ENCODE results near the gene ZBTB38.

The ZBTB38 gene

DNA sequence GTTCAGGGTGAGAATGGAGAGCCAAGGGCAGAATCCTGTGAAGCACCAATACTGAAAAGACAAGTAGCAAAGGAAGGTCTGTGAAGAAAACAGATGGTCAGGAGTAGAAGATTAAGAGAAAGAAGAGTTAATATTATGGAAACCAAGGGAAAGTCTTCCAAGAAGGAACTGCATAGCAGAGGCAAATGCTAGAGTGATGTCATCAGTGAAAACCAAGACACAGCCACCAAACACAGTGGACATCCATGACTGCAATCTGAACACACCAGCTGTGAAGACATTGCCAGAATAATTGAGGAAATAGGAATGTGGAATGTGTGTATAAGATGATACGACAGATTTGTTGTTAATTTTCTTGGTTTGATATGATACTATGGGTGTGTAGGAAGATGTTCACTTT lies 26.8 kb upstream of the ZBTB38 start:
- FAIRE-seq, result no peak

DNA sequence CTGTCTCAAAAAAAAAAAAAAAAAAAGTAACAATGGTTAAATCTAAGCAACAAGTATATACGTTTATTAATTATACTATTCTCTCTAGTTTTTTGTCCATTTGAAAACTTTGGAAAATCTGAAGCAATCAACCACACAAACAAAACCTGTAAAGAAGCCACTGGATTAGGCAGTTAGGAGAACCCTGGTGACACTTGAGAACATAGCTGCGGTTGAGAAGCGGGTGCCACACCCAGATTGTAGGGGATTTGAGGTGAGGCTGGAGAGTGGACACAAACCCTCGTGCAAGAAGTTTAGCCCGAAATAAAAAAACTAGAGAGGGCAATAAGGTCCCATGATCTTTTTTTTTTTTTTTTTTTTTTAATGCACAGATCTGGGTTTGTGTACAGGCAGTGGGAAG lies 25.9 kb upstream of the ZBTB38 start:
- no peak for FAIRE-seq

DNA sequence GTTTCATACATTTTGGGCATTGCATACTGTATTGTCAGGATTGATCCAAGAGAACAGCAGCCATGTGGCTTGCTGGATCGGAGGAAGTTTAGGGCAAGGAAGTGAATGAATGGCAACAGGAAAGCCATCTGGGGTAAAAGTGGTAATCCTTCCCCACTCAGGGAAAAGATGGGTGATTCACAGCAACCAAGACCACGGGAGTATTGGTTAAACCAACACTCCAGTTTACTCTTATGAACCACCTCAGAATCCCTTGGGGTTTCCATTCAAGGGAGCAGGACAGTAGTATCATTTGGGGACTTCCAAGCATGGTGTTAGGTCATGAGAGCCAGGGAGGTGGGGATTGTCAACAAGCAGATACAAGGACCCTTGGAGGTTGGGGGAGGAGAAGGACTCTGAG lies 25.2 kb upstream of the ZBTB38 start:
- no peak for FAIRE-seq

DNA sequence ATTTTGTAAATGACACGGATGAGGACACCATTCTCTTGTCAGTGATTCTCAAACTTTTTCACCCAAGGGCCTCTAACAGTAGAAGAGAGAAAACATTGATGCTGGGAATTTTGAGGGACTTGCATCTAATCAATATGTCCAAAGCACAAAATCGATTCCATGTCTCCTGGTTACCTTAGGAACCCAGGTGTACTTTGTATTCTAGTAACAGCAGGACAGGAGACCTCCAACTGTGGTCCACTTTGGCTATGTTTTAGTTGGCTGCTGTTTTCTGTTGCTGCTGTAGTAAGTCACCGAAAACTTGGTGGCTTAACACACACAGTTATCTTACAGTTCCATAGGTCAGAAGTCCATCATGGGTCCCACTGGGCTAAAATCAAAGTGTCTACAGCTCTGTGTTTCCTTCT lies 24.4 kb upstream of the ZBTB38 start:
- no peak for FAIRE-seq

DNA sequence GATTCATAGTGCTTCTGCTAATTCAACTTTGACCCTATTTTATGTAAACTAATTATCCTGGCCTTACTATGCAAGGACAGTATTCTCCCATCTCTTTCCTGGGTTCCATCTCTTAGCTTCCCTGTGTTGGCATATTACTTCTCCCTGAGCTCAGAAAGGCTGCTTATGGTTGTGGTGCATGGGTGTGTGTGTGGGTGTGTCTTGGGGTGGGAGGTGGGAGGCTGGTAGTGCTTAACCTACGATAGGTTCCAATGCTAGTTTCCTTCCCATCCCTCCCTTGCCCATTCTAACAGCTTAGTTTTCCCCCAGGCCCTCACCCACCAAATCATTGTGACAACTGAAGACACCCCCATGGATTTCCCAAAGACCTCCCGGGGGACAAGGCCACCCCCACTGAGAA lies 22.8 kb upstream of the ZBTB38 start:
- no peak for FAIRE-seq

DNA sequence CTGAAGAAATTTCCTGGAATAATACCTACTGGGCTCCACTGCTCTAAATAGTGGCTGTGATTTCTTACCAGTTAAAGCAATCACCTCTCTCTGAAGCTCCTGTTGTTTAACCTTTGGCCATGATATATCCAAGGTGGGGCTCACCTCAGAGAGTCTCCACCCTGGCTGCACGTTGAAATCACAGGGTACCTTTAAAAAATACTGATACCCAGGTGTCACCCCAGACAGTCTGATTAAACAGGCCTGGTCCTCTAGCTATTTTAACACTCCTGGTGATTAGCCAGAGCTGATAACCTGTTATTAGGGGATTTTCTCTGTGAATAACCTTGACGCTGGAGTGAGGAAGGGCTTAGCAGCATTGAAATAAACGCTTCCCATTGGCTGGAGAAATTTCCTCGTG lies 22.3 kb upstream of the ZBTB38 start:
- no peak for FAIRE-seq

DNA sequence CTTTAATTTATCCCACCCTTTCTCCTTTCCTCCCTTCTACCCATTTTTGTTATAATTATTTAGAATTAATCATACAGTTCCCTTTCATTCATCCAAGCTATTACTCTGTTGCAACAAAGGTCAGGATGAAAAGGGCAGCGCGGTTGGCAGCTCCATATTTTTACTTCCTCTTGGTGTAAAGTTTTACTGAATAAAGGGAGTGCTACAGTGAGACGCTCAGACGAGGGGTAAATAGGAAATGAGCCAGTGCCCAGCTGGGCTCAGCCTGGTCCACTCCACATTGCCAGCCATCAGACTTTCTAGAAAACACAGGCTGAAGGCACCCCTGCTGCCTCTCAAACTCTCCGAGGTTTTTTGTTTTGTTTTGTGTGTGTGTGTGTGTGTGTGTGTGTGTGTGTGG lies 21.9 kb upstream of the ZBTB38 start:
- no peak for FAIRE-seq

DNA sequence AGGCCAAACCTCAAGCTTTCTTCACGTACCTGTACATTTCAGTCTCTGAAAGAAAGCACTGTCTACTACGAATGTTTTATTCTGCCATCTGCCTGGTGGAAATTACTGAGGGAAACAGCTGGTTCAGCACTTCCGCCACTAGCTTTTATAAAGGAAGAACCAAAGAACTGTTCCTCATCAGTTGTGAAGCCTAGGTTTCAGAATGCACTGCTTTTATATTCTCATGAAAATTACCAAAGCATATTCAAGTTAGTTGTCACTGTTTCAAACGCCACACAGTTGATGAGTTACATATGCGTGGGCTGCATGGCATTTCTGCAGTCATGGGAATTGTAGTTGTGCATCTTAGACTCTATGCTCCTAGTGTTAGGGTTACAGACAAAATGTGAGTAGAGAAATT lies 21.5 kb upstream of the ZBTB38 start:
- no peak for FAIRE-seq

DNA sequence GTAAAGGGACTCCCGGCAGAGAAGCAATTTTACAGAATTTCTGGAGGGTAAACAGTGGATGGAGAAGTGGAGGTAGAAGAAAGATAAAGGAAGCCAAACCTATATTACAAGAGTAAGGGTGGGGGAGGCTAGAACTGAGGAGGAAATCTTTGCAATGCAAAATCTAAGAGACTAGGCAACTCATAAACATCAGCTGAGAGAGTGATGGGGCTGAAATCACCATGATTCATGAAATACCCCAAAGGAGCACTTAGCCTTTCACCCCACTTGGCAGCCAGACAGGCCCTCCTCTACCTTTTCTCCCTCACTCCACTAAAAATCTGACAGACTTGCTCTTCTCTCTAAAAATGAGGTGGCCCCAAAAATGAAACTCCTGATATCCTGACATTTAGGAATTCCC lies 19.5 kb upstream of the ZBTB38 start:
- no peak for FAIRE-seq

DNA sequence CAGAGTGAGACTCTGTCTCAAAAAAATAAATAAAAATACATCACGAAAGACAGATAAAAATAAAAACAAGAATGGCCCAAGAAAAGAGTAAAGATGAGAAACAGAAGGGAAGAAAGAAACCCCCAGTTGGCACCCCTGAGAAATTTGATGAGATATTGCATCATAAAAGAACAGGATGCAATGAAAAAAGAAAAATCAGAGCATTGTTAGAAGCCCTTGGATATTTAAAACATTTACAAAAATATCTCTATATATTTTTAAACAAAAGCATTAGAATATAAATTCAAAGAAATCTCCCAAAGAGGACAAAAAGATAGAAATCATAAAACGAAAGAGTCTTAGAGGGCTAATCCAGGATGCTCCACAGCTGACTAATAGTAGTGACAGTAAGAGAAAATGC lies 18.6 kb upstream of the ZBTB38 start:
- no peak for FAIRE-seq

DNA sequence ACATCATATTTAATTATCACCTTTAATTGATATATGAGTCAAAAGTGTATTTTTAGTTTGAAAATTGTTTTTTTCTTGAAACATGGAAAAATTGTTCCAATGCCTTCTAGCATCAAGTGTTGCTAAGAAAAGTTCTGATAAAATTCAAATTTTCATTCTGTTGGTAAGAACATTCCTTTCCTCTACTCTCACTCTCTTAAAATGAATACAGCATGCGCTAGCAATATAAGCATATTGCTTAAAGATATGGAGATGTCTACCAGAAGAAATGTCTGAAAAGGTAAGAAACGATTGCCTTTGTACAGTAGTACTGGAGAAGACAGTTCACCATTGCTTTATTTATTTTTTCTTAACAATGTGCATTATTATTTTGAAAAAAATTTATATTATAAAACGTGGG lies 17.6 kb upstream of the ZBTB38 start:
- FAIRE-seq, result no peak

DNA sequence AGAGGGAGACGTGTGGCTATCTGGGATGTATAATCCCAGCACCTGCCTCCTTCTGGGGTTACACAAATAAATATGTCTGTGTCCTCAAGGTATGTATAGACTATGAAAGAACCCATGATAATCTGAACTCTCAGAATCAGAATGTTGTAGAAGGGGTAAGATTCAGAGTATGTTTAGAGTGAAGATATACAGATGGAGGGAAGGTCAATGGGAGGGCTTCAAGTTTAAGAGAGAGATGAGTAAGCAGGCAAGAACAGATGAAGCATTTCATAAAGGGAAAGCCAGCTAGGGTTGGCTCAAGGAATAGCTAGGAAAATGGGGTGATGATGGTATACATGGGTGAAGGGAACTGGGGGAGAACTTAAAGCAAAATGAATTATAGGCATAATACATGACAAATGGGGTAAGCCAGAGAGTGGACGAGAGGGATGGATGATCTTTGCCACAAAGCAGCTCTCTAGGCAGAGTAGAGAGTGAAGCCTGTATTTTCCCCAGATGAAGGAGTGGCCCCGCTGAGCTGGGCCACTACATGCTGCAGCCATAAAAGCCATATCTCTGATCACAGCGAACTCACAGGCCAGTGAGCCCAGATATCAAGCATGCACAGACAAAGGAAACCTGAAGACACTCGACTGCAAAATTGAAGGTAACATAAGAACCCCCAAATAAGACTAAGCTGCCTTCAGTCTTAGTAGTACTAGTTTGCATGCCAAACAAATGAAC lies 15.9 kb upstream of the ZBTB38 start:
- FAIRE-seq, result no peak

DNA sequence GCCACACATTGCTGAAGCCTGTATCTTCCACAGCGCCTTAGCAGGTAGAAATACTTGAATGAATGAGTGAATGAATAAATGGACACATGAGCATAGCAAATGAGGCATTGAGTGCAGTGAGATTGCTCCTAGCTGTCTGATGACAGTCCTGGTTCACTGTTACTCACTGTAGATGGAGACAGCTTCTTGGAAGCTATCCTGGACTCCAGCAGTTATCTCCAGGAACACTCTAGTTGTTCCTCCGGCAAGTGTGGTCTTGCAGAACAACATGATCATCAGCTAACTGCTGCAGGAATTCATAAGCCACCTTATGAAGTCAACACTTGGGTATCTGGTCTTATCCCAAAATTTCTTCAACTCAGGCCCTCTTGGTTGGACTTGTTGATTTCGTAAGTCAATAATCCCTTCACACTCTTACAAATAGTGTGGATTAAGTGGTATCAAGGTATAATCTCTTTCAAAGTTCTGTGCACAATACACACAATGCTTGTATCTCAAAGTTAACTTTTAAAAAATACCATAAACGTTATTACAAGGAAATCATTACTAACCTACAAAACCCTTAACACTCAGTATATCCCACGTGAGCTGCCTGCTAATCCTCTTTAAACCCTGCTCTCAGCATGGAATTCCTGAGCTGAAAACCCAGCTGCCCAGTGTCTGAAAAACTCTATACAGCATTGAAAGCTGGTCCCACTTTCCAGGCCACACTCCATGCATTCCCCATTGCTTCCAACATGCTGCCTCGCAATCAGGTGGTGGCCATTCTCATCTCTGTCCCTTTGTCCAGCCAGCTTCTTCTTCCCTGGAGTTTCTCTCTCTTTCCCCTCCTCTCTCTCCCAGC lies 14.4 kb upstream of the ZBTB38 start:
- no peak for FAIRE-seq

DNA sequence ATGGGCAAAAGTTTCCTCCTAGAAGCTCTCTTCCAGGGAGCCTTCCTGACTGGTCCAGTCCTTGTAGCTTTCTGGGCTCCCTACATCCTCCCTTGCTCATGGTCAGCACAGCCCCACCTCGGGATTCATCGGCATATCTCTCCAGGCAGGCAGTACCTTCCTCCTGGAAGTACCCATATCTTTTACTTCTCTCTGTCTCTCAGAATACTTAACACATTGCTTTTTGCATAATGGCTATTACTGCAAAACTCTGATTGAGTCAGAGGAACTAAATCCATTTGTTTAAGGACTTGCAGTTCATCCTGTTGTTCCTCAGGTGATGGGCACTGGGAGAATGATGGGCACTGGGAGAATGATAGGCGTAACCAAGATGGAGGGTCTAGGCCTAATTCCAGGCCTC lies 13.8 kb upstream of the ZBTB38 start:
- no peak for FAIRE-seq

DNA sequence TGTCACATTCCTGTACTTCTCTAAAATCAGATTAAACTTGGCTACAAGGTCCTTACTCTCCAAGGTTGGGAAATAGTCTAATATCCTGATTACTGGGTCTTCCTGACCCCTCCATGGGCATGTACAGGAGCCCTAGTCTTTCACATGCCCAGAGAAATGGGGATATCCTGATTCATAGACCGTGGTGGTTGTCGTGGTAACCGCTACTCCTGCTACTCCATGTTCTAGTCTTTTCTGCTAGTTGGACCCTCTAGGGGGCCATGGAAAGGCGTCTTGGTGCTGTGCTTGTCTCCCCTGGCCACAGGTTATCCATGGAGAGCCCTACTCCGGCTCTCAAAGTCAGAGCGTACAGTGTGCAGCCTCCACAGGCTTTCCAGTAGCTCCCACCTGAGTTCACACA lies 13.1 kb upstream of the ZBTB38 start:
- FAIRE-seq, result no peak

DNA sequence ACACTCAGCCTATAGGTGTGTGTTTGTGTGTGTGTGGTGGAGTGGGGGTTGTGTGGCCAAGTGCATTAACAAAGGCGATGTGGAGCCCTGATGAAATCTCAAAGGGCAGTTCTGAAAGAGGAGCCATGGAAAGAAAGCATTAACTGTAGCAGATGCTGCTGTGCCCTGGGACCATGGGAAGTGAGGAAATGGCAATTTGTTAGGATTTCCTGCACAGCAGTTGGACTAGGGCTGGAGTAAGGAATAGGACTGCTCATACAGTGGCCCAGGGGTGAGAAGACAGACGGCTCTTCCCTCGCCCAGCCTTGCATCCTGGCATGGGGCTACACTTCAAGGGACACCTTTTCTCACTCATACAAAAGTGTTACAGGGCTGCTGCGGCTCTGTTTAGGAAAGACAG lies 12.3 kb upstream of the ZBTB38 start:
- no peak for FAIRE-seq

DNA sequence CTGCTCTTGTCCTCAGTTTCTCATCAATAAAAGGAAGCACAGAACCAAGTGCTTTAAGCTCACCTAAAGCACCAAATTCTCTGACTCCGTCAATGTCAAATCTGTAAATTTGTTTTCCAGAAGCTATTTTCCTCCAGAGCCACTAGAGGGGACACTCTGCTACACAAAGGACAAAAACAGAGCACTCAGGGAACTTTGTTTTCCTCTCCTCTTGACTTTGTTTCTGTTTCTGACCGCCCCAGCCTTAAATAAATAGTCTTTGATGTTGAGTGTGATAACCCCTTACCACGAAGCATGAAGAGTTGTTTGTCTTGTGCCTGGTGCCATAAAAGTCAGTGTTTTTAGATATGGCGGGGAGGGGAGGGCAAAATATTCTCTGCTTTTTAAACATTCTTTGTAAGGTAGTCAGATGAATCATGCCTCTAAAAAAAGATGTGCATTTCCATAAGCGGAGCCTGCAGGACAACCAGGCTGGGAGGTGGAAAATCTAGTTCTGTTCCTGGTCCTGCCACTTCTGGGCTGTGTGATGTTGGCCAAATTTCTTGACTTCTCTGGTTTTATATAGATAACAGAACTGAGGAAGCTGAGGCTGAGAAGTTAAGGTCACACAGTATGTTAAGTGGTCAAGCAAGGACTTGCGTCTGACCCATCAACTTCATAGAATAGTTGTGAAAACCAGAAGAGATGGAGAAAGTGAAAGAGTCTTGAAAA lies 7.3 kb upstream of the ZBTB38 start:
- FAIRE-seq, result peak; percentile 96

DNA sequence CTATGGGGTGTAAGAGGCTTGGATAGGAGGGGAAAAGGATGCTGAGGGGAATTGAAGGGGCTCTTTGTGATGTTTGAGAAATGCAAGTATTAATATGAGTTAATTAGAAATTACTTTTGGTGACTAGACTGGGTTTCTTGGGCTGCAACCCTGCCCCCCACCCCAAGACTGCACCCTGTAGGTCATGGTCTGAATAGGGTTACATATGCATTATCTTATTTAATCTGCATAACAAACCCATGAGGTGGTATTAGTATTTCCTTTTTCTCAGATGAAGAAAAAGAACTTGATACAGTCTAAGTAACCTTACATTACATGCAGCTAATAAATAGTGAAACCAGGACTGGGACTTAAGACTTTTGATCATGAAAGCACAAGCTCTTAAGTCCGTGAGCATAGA lies 5.6 kb upstream of the ZBTB38 start:
- no peak for FAIRE-seq

DNA sequence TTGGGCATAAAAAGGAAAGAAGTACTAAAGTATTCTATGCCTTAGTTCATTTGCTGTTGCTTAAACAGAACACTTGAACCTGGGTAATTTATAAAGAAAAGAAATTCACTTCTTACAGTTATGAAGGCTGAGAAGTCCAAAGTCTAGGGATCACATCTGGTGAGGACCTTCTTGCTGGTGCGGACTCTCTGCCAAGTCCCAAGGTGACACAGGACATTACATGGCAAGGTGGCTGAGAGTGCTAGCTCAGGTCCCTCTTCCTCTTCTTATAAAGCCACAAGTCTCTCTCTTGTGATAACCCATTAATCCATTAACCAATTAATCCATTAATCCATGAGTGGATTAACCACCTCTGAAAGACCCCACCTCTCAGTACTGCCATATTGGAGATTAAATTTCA lies 3.1 kb upstream of the ZBTB38 start:
- FAIRE-seq, result no peak

DNA sequence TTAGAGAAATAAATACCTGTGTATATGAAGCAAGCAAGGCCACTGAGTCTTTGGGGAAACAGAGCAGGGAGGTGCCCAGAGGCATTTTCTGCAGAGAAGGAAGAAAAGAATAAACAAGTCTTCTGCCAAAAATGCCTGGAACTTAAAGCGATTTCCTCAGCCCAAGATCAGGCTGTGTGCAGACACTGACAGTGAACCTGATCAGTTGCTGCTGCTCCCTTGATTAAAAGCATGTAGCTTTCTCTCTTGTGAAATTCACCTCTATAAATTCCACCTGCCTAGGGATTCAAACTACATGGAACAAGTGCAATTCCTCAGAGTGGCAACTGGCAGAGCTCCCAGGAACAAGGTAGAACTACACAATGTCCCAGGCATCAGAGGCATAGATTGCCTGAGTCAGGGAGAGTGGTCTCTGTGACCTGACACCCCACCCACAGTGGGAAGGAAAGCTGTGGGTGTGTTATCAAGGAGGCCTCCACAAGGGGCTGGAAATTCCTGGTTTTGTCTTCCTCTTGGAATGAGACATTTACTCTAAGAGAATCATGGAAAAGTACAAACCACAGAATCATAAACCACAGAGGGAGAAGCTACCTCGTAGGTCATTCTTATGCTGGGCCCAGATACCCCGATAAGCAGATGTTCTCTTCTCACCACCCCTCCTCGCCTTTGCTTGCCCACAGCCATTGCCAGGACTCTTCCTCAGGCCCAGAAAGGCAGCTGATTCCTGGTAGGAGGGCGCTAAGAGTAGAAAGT lies 1.8 kb upstream of the ZBTB38 start:
- no peak for FAIRE-seq

DNA sequence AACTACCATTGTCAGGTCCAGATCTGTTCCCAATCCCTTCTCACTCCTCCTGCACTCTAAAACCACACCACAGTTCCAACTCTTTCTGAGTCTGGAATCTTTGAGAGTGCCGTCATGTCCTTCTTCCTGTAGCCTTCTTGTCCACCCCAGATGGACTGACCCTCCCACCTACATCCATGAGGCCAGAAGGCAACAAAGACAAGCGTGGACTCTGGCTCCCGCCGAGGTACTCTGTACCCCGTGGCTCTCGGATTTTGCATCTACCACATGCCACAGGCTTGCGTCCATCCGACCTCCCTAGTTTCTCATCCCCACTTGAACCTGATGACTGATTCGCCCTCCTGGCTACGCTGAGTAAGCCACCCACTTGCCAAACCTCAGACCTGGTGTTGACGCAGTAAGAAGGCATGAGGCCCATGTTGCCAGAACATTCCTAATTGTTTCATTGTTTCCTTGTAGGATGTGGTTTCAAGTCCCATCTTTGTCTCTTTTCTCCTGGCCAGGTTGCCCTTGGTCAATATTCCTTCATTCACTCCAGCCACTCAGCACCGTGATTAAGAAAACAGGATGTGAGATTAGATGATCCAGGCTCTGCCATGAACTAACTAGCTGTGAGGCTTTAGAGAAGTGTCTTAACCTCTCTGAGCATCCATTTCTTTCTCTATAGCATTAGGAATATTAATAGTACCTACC lies 1.1 kb upstream of the ZBTB38 start:
- FAIRE-seq, result no peak

Measured in endometrium (tissue), 2 donors.